ENCODE measurements around the gene HSDL1.

DNA sequence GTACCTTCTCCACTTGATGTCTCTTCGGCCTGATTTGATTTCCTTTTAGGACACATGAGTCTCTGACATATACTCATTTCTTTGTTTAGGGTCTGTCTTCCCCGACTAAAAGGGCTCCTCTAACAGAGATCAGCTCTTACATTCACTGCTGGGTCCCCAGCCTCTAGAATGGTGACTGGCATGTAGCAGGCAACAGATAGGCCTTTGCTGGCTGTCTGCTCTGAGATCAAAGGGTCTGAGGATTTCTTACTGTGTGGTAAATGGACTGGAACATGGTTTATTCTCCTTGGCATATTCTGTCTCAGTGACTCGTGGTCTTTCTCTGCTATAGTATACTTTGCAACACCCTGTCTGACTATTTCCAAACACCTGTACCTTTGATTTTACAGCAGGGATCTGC is 16.8 kb upstream of the HSDL1 start:
- TF ChIP-seq, protein P1, sequence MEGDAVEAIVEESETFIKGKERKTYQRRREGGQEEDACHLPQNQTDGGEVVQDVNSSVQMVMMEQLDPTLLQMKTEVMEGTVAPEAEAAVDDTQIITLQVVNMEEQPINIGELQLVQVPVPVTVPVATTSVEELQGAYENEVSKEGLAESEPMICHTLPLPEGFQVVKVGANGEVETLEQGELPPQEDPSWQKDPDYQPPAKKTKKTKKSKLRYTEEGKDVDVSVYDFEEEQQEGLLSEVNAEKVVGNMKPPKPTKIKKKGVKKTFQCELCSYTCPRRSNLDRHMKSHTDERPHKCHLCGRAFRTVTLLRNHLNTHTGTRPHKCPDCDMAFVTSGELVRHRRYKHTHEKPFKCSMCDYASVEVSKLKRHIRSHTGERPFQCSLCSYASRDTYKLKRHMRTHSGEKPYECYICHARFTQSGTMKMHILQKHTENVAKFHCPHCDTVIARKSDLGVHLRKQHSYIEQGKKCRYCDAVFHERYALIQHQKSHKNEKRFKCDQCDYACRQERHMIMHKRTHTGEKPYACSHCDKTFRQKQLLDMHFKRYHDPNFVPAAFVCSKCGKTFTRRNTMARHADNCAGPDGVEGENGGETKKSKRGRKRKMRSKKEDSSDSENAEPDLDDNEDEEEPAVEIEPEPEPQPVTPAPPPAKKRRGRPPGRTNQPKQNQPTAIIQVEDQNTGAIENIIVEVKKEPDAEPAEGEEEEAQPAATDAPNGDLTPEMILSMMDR (IDR thresholded peaks at IDR 0.05; ENCODE audit: poor library complexity, severe bottlenecking) = no peak
- TF ChIP-seq POLR2AphosphoS5 (IDR thresholded peaks at IDR 0.05) = no peak
- no peak for TF ChIP-seq EP300 (conservative IDR thresholded peaks at IDR 0.05; ENCODE audit: poor library complexity, severe bottlenecking)
- no peak for TF ChIP-seq REST (IDR thresholded peaks at IDR 0.05; ENCODE audit: borderline replicate concordance)
- no peak for TF ChIP-seq MXI1 (conservative IDR thresholded peaks at IDR 0.05; ENCODE audit: poor library complexity, severe bottlenecking)
